Measurements from ENCODE around the gene HPS6.
"Not testable (repeated sequence)": the region's sequence is repeated elsewhere in the genome, so short reads cannot be mapped to it uniquely, and the experiment has no call there.

HPS6 gene

DNA sequence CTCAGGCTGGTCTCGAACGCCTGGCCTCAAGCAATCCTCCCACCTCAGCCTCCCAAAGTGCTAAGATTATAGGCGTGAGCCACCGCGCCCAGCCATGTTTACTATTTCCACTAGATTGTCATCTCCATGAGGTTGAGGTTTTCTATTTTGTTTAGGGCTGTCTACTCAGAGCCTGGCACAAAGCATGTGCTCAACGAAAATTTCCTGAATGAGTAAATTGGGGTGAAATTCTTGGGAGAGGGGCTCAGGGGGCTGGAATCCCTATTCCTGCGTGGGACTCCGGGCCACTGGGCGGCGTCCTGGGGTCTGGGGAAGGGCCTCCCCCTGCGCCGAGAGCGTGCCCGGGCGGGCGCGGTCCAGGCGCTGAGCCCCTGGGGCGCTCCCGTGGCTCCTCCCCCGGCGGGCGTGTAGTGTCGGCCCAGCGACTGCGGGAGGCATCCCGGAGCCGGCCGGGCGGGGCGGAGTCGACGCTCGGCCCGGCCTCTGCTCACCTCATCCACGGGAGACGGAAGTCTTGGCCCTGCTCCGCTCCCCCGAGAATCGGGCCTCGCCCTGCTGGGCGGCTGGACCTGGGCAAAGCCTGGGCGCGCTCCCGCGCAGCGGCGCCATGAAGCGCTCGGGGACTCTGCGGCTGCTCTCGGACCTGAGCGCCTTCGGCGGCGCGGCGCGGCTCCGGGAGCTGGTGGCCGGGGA is at the start of gene HPS6:
Gene HPS6, plus strand, starts transcription at position 482 of the 693 bp plus-strand sequence. Its CDS starts 126 bp downstream, at position 608.
- peak; percentile 92 for DNase-seq (ENCODE audit: low spot score)

- DNase-seq (ENCODE audit: low spot score) = no peak
Measured at GRCh38 chr10:102016416-102016815, 48.7 kb upstream of the HPS6 start.

- DNase-seq (ENCODE audit: low spot score) = no peak
Measured at GRCh38 chr10:102017295-102017694, 47.9 kb upstream of the HPS6 start.

DNA sequence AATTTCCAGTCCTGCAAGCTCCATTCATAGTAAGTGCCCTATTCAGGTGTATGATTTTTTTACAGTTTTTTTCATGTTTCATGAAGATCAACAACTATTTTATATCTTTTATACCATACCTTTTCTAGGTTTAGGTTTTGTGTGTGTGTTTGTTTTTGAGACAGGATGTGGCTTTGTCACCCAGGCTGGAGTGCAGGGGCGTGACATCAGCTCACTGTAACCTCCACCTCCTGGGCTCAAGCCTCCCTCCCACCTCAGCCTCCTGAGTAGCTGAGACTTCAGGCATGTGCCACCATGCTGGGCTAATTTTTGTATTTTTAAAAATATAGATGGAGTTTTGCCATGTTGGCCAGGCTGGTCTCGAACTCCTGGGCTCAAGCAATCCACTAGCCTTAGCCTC is 44.2 kb upstream of the HPS6 start:
- DNase-seq (ENCODE audit: low spot score) = no peak

GRCh38 chr10:102024799-102025198 is 40.4 kb upstream of the HPS6 start:
- DNase-seq (ENCODE audit: low spot score) = no peak

- no peak for DNase-seq (ENCODE audit: low spot score)
Measured at GRCh38 chr10:102027261-102027660, 37.9 kb upstream of the HPS6 start.

DNA sequence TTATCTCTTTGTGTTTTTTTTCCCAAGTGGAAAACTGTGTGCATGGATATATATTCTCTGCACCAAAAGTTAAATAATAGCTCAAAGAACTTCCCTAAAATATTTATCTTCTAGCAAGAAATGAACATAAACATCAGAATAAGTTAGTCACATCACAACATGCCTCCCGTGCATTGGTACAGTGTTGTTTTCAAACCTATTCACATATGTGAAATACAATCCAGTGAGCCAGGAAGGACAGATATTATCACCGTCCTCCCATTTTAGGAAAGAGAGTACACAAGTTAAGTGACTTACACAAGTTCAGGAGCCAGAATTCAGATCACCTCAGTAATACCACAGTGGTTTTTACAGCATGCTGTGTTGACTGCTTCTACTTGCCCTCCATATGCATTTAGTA is 31.4 kb upstream of the HPS6 start:
- no peak for DNase-seq (ENCODE audit: low spot score)

- not testable (repeated sequence) for DNase-seq (ENCODE audit: low spot score)
Measured at GRCh38 chr10:102035807-102036206, 29.3 kb upstream of the HPS6 start.

DNA sequence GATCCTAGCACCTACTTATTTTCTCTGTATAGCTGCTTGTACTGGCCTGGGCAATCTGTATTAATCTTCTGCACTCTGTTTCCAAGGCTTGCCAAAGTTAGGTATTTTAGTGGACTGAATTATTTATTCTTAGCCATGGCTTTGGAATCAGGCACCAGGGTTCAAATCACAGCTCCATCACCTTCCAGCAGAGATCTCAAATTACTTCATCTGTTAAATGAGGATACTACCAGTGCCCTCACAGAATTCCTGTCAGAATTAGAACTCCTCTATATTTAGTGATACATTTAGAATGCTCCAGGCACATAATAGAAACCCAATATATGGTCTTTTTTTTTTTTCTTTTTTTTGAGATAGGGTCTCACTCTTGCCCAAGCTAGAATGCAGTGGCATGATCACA is 26.7 kb upstream of the HPS6 start:
- DNase-seq (ENCODE audit: low spot score) = no peak

GRCh38 chr10:102040305-102041050 is 24.7 kb upstream of the HPS6 start:
- DNase-seq (ENCODE audit: low spot score) = no peak

DNA sequence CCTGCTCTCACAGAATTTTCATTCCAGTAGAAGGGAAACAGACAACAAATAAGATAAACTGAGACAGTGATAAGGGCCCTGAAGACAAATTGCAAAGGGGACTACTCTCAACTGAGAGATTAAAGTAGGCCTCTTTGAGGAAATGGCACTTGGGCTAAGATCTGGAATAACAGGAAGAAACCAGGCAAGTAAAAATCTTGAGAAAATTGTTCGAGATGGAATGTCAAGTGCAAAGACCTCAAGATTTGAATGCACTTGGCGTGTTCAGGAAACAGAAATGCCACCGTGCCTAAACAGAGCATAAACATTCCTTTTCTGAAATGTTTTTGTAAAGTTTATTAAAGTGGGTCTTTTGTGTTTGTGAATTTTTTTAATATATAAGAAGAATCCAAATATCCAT is 19.9 kb upstream of the HPS6 start:
- no peak for DNase-seq (ENCODE audit: low spot score)

DNA sequence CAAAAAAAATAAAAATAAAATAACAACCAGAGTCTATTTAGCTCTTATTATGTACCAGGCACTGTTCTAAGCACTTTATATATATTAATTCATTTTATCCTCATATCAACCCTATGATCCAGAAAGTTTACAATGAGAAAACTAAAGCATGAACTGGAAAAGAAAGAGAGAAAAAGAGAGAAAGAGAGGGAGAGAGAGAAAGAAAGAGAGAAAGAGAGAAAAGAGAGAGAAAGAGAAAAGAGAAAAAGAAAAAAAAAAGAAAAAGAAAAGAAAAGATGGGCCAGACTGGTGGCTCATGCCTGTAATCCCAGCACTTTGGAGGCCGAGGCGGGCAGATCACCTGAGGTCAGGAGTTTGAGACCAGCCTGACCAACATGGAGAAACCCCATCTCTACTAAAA is 19.1 kb upstream of the HPS6 start:
- DNase-seq (ENCODE audit: low spot score) = no peak

- DNase-seq (ENCODE audit: low spot score) = peak; percentile 32
Measured at GRCh38 chr10:102054881-102055646, 10.1 kb upstream of the HPS6 start.

DNA sequence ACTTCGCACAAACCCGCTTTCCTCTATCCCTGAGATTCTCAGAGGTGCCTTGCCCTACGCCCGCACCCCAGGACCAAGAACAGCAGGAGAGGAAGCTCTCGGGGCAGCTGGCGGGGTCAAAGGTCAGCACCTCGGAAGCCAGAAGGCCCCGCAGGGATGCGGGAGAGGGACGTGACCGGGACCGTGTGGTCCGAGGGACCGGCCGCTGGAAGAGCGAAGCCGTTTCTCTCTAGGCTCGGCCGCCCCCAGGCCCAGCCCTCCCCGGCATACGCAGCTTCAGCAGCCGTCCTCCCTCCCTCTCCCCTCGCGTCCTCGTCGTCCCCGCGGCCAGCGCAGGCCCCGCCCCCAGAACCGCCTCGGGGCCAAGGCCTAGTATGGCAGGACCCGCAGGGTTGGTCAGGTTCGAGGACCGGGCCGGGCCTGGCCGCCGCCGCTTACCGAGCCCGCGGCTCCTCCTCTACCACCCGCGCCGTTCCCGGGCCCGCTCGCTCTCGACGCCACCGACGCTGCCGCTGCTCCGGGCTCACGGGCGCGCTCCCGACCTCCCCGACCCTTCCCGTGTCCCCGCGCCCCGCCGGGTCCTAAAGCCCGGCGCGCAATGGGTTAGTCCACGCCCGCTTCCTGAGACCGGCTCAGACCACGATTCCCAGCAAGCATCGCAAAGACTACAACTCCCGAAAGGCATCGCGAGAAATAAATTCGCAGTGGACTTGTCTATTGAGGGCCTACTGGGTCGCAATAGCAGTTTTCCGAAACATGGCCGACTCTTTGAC is 9.3 kb upstream of the HPS6 start, which contains the start of gene ARMH3:
Gene ARMH3, minus strand, starts transcription at position 527 of the 773 bp plus-strand sequence. CDS start 16,059 bp downstream, outside the sequence.
- DNase-seq (ENCODE audit: low spot score) = peak; percentile 95

DNA sequence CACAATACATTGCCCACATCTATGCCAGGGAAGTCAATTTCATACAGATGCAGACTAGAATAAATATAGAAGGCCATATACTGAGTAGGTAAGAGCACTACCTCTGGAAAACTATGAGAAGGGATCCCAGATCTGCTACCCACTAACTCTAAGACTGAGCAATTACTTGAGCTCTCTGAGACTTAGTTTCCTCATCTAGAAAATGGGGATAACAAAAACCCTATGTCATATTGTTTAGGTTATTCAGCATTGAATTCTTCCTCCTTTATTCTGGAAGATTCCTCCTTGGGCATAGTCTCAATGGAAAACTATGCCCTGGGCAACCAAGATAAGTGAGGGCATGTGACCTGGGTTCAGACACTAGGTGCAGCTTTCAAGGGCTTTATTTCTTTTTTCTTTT is 5.2 kb upstream of the HPS6 start:
- DNase-seq (ENCODE audit: low spot score) = no peak

DNA sequence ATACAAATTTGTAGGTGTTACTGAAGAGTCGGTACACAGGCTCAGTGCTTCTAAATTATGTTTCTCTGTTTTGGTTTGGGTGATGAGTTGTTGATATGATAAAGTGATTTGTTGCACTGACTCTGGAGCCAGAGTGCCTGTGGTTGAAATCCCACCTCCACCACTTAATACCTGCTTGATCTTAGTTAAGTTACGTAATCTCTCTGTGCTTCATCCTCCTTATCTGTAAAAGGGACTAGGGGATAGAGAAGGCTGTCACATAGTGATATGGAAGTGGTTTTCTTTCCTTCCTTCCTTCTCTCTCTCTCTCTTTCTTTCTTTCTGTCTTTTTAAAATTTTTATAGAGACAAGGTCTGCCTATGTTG is 664 bp upstream of the HPS6 start:
- no peak for DNase-seq (ENCODE audit: low spot score)

DNA sequence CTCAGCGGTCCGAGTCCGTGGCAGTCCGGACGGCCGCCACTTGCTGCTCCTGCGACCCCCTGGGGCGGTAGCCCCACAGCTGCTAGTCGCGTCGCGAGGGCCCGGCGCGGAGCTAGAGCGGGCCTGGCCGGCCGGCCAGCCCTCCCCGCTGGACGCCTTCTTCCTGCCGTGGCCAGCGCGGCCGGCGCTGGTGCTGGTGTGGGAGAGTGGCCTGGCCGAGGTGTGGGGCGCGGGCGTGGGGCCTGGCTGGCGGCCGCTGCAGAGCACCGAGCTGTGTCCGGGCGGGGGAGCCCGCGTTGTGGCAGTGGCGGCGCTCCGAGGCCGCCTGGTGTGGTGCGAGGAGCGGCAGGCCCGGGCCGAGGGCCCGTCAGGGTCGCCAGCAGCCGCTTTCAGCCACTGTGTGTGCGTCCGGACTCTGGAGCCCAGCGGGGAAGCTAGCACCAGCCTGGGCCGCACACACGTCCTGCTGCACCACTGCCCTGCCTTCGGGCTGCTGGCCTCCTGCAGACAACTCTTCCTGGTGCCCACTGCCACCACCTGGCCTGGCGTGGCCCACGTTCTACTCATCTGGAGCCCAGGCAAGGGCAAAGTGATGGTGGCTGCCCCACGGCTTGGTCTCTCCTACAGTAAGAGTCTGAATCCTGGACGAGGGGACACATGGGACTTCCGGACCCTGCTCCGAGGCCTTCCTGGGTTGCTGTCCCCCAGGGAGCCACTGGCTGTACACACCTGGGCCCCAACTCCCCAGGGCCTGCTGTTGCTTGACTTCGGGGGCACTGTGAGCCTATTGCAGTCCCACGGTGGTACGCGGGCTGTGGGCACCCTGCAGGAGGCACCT is 631 bp downstream of the HPS6 start:
- DNase-seq (ENCODE audit: low spot score) = peak; percentile 40

GRCh38 chr10:102066399-102067088 is 1.4 kb downstream of the HPS6 start:
- no peak for DNase-seq (ENCODE audit: low spot score)

DNA sequence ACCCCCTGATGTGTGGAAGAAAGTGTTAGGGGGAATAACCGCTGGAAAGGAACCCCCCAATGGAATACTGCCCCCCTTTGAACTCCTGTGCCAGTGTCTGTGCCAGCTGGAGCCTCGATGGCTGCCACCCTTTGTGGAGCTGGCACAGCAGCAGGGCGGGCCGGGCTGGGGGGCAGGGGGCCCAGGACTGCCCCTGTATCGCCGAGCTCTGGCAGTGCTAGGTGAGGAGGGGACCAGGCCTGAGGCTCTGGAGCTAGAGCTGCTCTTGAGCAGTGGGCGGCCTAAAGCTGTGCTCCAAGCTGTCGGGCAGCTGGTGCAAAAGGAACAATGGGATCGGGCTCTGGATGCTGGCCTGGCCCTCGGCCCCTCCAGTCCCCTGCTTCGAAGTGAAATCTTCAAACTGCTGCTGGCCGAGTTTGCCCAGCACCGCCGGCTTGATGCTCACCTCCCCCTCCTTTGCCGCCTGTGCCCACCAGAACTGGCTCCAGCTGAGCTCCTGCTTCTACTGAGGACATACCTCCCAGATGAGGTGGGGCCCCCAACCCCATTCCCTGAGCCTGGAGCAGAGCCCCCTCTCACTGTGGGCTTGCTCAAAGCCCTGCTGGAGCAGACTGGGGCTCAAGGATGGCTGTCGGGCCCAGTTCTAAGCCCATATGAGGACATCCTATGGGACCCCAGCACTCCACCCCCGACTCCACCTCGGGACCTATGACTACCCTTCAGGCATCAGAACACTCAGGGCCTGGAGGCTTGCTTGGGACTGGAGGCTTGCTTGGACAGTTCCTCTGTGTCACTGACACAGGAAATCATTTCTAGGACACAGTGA is 2.2 kb downstream of the HPS6 start:
- DNase-seq (ENCODE audit: low spot score) = no peak

- no peak for DNase-seq (ENCODE audit: low spot score)
Measured at GRCh38 chr10:102068216-102068615, 3.1 kb downstream of the HPS6 start.
